SHP77 treated with DMSO at 0.1 percent for 48 hours (cell line): ENCODE measurements around the gene MCM5.
"Not testable (repeated sequence)": the region's sequence is repeated elsewhere in the genome, so short reads cannot be mapped to it uniquely, and the experiment has no call there.

Experiments
- DNase-seq: peaks from one replicate; lab custom pipeline; 2025; lab: John Stamatoyannopoulos, UW

Gene MCM5

DNA sequence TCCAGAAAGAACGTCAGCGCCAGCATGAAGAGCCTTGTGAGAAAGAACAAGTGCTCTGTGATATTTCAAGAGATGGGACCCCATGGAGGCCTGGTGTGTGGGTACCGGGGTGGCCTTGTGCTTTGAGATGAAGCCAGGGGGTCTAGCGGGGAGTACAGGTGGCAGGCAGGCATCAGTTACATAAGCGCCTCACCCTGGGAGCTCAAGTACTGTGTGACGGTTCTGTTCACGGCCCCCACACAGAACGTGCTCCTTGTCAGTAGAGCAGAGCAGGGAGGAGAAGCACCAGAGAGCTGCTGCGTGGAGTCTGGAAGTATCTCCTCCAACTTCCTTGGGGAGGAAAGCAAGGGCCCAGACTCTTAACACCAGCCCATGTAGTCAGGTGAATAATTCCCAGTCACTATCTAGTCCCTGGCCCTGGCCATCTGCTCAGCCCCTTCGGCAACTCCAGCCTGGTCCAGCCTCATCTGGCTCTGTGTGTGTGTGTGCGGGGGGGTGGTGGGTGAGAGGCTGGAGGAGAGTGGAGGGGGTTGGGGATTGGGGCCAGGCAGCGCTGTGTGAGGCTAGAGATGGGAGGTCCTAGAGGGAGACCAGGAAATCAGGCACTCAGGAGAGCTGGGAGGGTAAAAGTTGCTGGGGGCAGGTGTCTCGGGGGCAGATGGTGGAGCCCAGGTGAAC lies 32.4 kb downstream of the MCM5 start:
- DNase-seq: no peak

DNA sequence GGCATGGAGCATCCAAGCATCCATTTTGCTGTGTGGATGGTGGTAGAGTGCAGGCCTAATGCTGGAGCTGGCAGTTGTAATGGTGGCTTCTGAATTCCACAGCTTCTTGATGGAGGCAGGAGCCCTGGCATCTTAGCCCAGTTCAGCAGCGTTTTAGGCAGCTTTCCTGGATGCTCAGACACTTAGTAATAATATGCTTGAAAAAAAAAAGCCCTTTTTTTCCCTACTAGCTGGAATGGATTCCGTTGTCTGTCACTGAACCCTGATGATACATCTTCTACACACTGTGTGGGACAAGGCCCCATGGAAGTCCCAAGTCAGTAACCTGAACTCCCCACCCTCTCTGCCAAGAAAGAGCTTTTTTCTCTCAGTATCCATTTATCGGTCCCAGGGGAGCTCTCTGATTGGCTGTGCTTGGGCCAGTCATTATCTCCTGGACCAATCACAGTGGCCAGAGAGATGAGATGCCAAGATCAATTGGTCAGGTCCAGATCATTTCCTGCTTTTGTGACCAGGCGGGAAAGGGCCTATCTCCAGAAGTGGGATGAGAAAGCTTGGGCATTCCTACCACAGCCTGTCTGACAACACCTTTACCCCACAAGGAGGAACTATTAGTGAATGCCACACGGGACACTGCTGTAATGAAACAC lies 34.2 kb downstream of the MCM5 start:
- DNase-seq: no peak

DNA sequence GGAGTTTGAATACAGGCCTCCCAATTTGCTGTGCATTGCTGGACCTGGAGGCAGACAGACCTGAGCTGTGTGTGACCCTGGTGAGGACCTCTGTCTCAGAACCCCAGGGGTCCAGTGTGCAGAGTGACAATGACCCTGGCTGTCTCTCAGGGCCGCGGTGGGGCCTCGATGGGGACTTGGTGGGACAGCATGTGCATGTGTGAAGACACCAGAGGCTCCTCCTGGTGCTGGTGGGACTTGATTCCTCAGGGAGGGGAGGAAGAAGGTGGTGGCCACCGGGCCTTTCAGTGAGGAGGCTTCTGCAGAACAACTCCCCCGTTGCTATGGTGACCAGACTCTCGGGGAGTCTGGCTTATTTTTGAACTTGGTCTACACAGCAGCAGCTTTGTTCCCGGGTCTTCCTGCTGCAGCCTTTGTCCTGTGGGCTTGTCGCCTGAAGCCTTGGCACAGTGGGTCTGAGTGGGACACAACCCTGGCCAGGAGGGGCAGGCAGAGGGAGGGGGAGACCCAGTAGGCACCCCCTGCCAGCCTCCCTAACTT lies 35.3 kb downstream of the MCM5 start:
- no peak for DNase-seq

DNA sequence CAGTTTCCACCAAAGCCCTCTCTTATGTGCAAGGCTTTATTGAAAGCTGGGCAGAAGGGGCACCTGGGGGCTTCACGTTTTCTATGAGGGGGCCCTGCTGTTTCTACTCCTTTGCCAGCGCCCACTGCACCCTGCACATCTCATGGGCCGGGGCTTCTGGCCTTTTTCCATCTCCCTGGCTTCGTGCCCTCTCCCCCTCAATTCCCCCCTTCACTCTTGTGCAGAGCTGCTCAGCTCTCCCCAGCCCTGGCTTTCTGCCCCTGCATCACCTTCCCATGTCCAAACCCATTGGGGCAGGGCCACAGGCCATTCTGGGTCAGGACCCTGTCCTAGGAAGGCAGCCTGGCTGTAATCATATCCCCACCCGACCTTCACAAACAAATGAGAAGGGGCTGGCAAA lies 36.5 kb downstream of the MCM5 start:
- DNase-seq: no peak

DNA sequence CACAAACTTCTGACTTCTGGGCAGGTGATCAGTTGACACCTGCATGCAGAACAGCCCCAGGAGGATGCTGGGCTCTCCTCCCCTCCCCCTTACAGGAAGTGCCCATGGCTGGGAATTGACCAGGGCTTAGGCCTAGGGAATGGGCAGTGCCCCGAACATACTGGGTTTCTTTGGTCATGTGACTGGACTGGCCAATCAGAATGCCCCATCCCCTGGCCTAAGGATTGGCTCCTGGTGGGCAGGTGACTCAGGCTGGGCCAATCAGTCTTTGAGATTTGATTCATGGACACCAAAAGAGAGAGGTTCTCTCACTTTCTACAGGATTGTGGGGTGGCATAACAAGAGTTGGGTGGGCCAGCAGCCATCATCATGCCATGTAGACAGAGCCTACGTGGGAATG lies 37.1 kb downstream of the MCM5 start:
- no peak for DNase-seq

DNA sequence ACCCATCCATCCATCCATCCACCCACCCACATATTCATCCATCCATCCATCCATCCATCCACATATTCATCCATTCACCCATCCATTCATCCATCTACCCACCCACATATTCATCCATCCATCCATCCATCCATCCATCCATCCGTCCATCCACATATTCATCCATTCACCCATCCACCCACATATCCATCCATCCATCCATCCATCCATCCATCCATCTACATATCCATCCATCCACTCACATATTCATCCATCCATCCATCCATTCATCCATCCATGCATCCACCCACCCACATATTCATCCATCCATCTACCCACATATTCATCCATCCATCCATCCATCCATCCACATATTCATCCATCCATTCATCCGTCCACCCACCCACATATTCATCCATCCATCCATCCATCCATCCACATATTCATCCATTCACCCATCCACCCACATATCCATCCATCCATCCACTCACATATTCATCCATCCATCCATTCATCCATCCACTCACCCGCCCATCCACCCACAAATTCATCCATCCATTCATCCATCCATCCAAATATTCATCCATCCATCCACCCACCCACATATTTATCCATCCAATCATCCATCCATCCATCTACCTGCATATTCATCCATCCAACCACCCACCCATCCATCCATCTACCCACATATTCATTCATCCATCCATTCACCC lies 38.9 kb downstream of the MCM5 start:
- DNase-seq: not testable (repeated sequence)

DNA sequence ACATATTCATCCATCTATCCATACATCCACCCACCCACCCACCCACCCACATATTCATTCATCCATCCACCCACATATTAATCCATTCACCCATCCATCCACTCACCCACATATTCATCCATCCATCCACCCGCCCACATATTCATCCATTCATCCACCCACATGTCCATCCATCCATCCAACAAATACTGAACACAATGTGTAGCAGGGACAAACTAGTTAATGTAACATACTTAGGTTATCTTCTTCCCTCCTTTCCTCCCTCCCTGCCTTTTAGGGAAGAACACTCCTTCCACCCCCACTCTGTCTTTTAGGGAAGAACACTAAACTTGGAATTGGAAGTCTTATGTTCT lies 39.4 kb downstream of the MCM5 start:
- DNase-seq: no peak

DNA sequence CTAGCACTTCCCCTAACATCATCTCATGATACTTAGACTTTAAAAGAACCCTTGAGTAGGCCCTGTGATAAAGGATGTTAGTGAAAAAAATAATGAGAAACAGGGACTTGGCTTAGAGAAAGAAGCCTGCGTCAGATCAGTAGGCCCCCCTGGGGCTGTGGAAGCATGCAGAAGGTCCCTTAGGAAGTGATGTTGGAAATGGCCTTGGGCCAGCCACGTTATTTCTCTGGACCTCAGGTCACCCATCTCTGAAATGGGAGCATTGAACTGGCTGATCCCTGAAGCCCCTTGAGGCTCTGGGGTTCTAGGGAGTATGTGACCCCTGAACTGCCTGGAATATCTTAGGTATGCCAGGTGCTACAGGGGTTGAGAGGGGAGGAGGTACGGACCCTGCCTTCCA lies 40.2 kb downstream of the MCM5 start:
- DNase-seq: no peak

DNA sequence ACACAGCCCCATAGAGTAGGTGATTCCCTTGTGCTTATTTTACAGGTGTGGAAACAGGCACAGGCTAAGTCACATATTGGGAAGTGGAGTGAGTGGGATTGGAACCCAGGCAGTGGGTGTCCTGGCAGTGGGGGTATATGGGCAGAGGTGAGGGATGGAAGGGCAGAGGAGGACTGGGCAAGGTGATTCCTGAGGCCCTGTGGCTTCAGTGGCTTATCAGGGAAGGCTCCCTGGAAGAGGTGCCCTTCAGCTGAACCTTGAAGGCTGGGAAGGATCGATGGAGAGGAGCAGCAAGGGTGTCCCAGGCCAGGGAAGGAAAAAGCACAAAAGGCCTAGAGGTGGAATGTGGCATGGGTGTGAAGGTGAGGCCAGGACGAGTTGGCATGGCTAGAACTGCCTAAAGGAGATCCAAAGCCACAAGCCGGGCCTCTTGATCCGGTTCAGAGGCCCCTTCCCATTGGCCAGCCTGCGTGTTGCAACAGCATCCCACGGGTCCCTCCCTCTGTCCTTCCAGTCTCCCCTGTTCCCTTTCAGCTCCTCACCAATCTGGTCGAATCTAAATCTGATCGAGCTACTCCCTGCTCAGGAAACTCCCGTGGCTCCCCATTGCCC lies 41.7 kb downstream of the MCM5 start:
- DNase-seq: no peak

DNA sequence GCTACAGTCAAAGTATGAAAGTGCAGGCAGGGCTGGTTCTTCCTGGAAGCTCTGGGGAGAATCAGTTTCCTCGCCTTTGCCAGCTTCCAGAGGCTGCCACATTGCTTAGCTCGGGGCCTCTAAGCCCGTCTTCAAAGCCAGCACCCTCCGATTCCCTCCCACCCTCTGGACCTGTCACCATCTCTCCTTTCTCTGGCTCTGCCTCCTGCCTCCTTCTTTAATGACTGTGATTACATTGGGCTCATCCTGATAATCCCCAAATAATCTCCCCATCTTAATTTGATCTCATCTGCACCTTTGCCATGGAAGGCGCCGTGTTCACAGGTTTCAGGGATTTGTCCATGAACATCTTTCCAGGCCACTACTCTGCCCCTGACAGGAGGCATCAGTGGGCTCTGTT lies 42.5 kb downstream of the MCM5 start:
- DNase-seq: no peak

DNA sequence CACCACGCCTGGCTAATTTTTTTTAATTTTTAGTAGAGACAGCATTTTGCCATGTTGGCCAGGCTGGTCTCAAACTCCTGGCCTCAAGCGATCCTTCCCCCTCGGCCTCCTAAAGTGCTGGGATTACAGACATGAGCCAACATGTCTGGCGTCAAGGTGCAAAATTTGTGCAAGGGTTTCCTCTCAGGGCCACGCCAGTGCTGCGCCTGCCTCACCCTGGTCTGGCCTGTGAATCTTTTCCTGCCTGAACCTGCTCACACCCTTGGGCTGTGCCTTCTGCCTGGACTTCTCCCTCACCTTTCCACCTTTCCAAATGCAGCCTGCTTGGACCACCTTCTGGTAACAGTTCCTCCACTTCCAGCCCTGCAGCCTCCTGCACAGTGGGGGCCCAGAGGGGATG lies 43.4 kb downstream of the MCM5 start:
- DNase-seq: no peak

DNA sequence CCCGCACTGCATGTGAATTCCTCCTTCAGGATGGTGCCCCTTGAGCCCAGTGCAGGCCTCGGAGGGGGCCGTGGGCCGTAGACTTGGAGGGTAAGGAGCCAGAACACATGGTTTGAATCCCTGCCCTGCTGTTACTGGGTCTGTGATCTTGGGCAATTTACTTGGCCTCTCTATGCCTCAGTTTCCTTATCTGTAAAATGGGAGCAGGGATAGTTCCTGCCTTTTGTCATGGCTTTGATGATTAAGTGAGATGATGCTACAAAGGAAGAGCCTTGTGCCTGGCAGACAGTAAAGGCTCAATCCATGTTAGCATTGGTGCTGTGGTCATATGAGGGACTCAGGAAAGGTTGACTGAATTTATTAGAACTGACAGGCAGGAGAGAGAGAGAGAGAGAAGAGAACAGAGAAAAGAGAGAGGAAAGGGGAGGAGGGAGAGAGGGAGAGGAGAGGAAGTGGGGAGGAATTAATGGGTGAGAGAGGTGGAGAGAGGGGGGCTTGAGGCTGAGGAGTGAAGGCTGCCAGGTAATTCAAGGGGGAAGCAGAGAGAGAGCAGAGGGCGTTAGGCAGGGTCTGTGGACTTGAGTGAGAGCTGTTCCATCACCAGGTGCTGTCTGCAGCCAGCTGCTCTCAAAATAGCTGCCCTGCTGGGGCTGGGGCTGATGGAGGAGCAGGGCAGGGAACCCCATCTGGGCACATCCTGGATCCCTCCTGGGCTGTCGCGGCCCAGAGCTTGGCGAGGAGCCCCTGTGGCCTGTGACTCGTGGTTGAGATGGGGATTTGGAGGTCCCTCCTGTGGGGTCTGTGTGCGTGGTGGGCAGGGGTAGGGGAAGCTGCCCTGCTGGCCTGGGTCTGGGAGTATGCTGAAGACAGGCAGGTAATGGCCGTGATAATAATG lies 44.1 kb downstream of the MCM5 start:
- DNase-seq: no peak

DNA sequence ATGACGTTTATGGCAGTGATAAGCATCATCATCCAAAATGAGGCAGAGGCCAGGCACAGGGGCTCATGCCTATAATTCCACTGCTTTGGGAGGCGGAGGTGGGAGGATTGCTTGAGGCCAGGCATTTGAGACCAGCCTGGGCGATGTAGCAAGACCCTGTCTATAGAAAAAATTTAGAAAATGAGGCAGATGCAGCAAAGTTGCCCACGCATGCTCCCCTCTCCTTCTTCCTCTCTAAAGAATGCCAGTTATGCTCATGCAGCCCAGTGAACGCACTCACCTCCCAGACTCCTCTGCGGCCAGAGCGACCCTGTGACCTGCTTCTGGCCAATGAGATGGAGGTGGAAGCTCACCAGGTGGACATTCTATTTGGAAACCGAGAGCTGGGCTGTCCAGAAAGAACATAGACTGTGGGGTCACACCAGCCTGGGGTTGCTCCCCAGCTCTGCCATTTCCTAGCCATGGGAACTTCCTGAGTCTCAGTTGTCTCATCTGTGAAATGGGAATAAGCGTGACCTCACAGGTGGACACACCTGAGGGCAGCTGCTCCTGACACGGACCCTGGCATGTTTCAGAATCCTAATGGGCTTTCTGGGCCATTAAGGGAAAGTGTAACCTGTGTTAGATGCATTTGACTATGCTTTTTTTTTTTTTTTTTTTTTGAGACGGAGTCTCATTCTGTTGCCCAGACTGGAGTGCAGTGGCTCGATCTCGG lies 44.9 kb downstream of the MCM5 start:
- no peak for DNase-seq

DNA sequence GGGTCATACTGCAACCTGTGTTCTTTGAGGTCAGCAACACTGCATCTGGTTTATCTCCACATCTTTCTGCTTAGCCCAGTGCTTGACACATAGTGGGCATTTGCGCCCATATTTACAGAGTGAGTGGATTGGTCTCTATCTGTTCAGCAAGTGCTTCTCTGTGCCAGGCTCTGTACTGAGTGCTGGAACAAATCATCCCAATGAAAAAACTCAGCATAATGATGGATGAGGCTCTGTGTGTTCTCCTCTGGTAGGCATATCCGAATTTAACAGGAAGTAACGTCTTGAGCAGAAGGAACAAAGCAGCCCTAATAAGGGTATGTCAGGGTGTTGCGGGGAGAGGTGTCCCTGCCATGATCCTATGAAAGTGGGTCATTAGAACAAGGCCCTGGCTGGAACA lies 46.0 kb downstream of the MCM5 start:
- DNase-seq: no peak

DNA sequence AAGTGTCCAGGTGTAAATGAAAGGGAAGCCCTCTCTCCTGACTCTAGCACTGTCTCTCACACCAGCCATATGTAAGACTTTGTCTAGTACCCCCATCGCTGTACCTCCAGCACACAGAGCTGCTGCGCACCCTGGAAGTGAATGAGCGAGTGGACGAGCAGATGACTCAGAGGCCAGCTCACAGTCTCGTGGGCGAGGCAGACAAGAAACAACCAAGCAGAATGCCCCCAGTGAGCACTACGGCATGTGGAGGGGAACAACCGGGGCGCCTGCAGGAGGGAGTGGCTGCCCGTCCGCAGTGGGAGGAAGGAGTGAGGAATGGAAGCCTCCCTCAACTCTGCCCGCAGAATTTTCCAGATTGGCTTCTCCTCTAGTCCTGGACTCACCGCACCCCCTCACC lies 46.4 kb downstream of the MCM5 start:
- DNase-seq: no peak

DNA sequence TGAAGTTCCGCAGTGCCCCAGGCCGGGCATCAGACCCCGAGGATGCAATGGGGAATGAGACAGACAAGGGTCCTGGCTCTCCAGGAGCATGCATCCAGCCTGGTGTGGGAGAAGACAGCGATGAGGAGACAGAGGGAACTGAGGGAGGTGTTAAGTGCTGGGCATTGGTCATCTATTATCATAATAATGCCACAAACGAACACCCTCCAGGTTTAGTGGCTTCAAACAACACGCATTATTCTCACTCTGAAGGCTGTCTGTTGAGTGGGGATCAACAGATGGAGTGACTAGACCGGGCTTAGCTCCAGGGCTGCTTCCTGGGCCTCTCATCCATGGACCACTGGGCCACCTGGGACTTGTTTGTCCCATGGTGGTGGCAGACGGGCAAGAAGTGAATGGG lies 48.6 kb downstream of the MCM5 start:
- DNase-seq: no peak

DNA sequence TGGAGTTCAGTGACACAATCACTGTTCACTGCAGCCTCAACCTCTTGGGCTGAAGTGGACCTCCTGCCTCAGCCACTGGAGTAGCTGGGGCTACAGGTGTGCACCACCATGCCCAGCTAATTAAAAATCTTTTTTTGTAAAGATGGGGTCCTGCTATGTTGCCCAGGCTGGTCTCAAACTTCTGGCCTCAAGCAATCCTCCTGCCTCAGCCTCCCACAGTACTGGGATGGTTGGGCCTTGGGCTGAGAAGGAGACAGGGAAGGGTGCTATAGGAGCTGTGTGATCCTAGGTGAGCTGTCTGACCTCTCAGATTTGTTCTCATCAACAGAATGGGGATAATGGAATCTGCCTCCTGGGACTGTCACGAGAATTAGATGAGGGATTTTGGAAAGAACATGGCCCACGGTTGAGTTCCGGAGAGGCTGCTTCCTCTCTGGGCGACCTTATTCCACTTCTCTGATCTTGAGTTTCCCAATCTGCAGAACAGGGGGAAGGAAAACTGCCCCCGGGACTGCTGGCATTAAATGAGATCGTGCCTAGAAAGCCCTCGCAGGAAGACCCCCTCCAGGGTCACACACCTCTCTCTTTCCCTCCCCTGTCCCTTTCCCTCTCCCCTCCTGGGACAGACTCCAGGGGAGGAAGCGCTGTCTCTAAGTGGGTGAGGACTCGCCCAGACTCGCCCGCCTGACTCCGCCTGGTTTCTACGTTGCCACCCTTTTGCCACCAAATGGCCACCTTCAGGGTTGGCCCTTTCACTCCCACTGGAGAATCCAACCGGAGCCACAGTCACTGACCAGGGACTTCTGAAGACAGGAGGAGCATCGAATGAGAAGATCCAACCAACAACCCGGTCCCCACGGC lies 50.1 kb downstream of the MCM5 start:
- no peak for DNase-seq

DNA sequence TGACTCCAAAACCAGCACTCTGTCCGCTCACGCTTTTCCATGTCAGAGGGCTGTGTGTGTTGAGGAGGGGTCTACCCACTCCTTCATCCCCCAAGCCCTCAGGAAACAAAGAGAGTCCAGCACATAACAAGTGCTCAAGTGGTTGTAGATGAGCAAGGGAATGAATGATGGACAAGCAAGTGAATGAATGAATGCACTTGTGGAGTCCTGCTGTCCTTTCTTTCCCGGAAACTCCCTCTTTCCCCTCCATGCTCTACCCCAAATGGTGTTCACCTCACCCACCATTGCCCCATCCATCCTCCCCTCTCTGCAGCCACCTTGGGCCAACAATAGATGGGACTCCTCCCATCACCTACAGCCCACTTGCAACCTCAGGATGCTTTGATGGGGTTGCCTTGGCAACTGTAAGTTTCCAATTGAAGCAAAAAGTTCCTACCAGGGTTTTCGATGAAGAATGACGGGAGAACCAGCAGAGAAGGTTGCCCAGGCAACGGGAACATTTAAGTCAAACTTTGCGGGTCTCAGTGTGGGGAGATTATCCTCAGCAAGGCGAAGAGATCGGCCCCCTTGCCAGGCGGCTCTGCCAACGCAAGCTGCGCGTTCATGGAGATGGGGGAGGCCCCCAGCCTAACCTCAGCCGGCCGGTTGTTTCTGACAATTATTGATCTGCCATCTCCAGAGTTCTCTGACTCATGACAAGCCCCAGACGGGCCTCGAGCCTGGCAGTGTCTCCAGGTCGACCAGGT lies 51.1 kb downstream of the MCM5 start:
- DNase-seq: no peak

DNA sequence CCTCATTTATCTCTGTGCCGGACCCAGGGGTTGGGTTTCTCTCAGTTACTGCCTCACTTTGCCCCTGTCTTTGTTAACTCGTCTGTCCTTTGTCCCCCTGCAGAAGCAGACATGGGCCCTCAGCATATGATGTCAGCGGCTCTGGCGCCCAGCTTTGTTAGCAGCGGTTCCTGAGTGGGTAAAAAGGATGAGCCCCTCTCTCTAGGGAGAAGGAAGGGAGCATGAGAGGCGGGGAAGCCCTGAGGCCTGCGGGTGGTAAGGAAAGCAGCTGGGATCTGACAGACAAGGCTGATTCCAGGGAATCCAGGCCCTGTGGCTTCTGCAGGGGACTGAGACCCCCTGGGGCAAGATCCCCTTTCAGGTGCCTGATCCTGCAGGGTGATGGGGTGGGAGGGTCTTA lies 51.7 kb downstream of the MCM5 start:
- DNase-seq: no peak
